GM13977 (cell line): Measurements from ENCODE around the gene DGKB.
"Not testable (repeated sequence)": the region's sequence is repeated elsewhere in the genome, so short reads cannot be mapped to it uniquely, and the experiment has no call there.

Experiments used
- DNase-seq: peaks from one replicate; pipeline ENCODE4 v3.0.0; 2012; ENCODE audit warnings: low spot score
- CTCF ChIP-seq: IDR thresholded peaks from 2 replicates; pipeline ENCODE4 v1.5.1; 2012; ENCODE audit warnings: mild to moderate bottlenecking, control low read depth; ENCODE audit not compliant: insufficient read depth; ENCODE audit errors: extremely low read depth, missing control alignments
- in situ Hi-C: fragments of 300-500 bp; cut with MboI; formaldehyde crosslinking; loops from one replicate; pipeline ENCODE4 v1.12.0; 2022; ENCODE audit warnings: low sequenced_read_pairs, low pct_unique_long_range_greater_than_20kb, mixed read lengths, inconsistent platforms; ENCODE audit not compliant: unreplicated experiment

The DGKB gene

GRCh38 chr7:14497390-14497789 lies 405.2 kb downstream of the DGKB start:
- DNase-seq = no peak
- in situ Hi-C loops = no loop called here
- TF ChIP-seq CTCF = no peak

- DNase-seq = no peak
- TF ChIP-seq CTCF = no peak
- in situ Hi-C loops = no loop called here
Observed at GRCh38 chr7:14495633-14496032, 406.9 kb downstream of the DGKB start.

GRCh38 chr7:14487701-14488395 lies 414.7 kb downstream of the DGKB start:
- in situ Hi-C loops = no loop called here
- no peak for DNase-seq
- no peak for TF ChIP-seq CTCF

GRCh38 chr7:14483663-14484062 lies 418.9 kb downstream of the DGKB start:
- DNase-seq = no peak
- in situ Hi-C loops = no loop called here
- no peak for TF ChIP-seq CTCF

GRCh38 chr7:14480281-14480680 lies 422.3 kb downstream of the DGKB start:
- TF ChIP-seq CTCF = no peak
- in situ Hi-C loops = no loop called here
- DNase-seq = no peak

- in situ Hi-C loops = no loop called here
- no peak for TF ChIP-seq CTCF
Observed at GRCh38 chr7:14478834-14479510, 423.6 kb downstream of the DGKB start.

GRCh38 chr7:14461716-14462115 lies 440.8 kb downstream of the DGKB start:
- DNase-seq, in situ Hi-C loops: not testable (repeated sequence)

More at GRCh38 chr7:14478834-14479510, 423.6 kb downstream of the DGKB start:
- DNase-seq = no peak

GRCh38 chr7:14458846-14459245 lies 443.7 kb downstream of the DGKB start:
- DNase-seq, in situ Hi-C loops: not testable (repeated sequence)
